HepG2 (cell line): ENCODE measurements around the gene MPV17L2. TPM values are rescaled to one million over a fixed set of nuclear protein-coding genes. Genes with fewer than 3 reads are reported as not detected.

Experiments
- ASH2L ChIP-seq: fragments of 300-600, 200-600 bp; sonication (generic); IDR thresholded peaks from 2 replicates; pipeline ENCODE4 v1.7.0; 2017; ENCODE audit warnings: low read depth, mild to moderate bottlenecking, moderate library complexity, mixed read lengths, low read length; ENCODE audit not compliant: insufficient read length
- CAMTA2 ChIP-seq: sonication (generic); formaldehyde crosslinking; IDR thresholded peaks from 2 replicates; pipeline ENCODE4 v1.4.0; 2020; ENCODE audit warnings: mild to moderate bottlenecking, missing genetic modification reagents, borderline replicate concordance
- GLI4 ChIP-seq: sonication (generic); formaldehyde crosslinking; IDR thresholded peaks from 2 replicates; pipeline ENCODE4 v1.5.1; 2020; ENCODE audit warnings: missing genetic modification reagents, mild to moderate bottlenecking, moderate library complexity, borderline replicate concordance
- KAT7 ChIP-seq: IDR thresholded peaks from 2 replicates; pipeline ENCODE4 v1.6.1; 2018; ENCODE audit warnings: borderline replicate concordance, missing compliant biosample characterization
- SSRP1 ChIP-seq: IDR thresholded peaks from 2 replicates; pipeline ENCODE4 v1.6.1; 2016; ENCODE audit warnings: control low read depth
- ZNF615 ChIP-seq: sonication (generic); formaldehyde crosslinking; IDR thresholded peaks from 2 replicates; pipeline ENCODE4 v1.5.0; 2020; ENCODE audit warnings: mild to moderate bottlenecking, missing genetic modification reagents, borderline replicate concordance
- polyA plus RNA-seq, 8 experiments: library from polyadenylated mRNA; depleted of rRNA in 3 of 8; stranded (reverse) in 7 of 8; unstranded in 1 of 8; fragments of >200 nt; fragmentation: Illumina TruSeq in 4 of 8; extraction: Trizol in 4 of 8; gene quantifications; 2 replicates each; pipeline versions ENCODE4 v1.2.1 to v1.2.3, GENCODE V29; 2011 to 2016; ENCODE audit warnings: low read depth in 4 of 8, missing spikeins in 1 of 8, mixed read lengths in 1 of 8; ENCODE audit not compliant: insufficient read depth in 1 of 8
- total RNA-seq, 5 experiments: library from RNA; depleted of rRNA; stranded (reverse); fragments of >200 nt; fragmentation: Illumina TruSeq; extraction: Trizol; gene quantifications; 2 replicates each; pipeline ENCODE4 v1.2.3, GENCODE V29; 2016; ENCODE audit warnings: low read depth in 1 of 5
- TF ChIP-seq, protein P1 (sequence below): sonication (generic); formaldehyde crosslinking; IDR thresholded peaks from 2 replicates; pipeline ENCODE4 v1.5.0; 2020; ENCODE audit warnings: missing genetic modification reagents
- TF ChIP-seq, protein P2 (sequence below): sonication (generic); formaldehyde crosslinking; IDR thresholded peaks from 2 replicates; pipeline ENCODE4 v1.4.0; 2020; ENCODE audit warnings: mild to moderate bottlenecking, missing genetic modification reagents, borderline replicate concordance
- TF ChIP-seq, protein P3 (sequence below): sonication (generic); formaldehyde crosslinking; IDR thresholded peaks from 2 replicates; pipeline ENCODE4 v1.4.0; 2020; ENCODE audit warnings: missing genetic modification reagents
- TF ChIP-seq, protein P4 (sequence below): IDR thresholded peaks from 2 replicates; pipeline ENCODE4 v1.6.1; 2016; ENCODE audit warnings: low read depth

Gene MPV17L2
- total and polyA plus RNA-seq, 2 of the 13 experiments (the other 11 are each of a cell fraction or from before 2014, with no cell fraction given), result 13.6 to 16.7 TPM

DNA sequence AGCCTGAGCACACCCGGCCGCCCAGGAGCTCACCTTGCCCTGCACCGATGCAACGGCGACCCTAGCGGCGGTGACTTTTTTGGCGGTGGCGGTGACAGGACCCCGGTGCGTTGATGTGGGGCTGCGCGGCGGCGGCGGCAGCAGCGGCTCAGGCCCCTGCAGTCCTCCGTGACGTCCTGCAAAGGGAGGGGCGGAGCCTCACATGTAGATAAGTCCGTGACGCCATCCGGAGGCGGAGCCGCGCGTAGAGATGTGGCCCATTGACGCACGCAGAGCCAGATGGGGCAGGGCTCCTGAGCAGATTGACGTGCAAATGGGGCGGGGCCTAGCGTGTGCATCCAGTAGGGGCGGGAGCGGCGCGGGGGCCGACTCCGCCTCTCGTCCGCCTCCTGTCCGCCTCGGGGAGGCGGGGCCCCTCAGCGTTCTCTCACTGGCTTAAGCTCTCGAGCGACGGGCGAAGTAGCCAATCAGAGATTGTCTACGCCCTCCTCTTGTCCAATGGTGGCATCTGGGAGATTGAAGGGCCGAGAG lies 10.9 kb downstream of the MPV17L2 start, which contains the start of gene RAB3A (continued):
- TF ChIP-seq, protein P1, sequence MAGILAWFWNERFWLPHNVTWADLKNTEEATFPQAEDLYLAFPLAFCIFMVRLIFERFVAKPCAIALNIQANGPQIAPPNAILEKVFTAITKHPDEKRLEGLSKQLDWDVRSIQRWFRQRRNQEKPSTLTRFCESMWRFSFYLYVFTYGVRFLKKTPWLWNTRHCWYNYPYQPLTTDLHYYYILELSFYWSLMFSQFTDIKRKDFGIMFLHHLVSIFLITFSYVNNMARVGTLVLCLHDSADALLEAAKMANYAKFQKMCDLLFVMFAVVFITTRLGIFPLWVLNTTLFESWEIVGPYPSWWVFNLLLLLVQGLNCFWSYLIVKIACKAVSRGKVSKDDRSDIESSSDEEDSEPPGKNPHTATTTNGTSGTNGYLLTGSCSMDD (CRISPR knock-in tag), result no peak
- peak; percentile 69; the same call in 1 of the 2 replicates for TF ChIP-seq CAMTA2 (CRISPR knock-in tag)
- TF ChIP-seq KAT7 (CRISPR knock-in tag), result no peak
- TF ChIP-seq, protein P2, sequence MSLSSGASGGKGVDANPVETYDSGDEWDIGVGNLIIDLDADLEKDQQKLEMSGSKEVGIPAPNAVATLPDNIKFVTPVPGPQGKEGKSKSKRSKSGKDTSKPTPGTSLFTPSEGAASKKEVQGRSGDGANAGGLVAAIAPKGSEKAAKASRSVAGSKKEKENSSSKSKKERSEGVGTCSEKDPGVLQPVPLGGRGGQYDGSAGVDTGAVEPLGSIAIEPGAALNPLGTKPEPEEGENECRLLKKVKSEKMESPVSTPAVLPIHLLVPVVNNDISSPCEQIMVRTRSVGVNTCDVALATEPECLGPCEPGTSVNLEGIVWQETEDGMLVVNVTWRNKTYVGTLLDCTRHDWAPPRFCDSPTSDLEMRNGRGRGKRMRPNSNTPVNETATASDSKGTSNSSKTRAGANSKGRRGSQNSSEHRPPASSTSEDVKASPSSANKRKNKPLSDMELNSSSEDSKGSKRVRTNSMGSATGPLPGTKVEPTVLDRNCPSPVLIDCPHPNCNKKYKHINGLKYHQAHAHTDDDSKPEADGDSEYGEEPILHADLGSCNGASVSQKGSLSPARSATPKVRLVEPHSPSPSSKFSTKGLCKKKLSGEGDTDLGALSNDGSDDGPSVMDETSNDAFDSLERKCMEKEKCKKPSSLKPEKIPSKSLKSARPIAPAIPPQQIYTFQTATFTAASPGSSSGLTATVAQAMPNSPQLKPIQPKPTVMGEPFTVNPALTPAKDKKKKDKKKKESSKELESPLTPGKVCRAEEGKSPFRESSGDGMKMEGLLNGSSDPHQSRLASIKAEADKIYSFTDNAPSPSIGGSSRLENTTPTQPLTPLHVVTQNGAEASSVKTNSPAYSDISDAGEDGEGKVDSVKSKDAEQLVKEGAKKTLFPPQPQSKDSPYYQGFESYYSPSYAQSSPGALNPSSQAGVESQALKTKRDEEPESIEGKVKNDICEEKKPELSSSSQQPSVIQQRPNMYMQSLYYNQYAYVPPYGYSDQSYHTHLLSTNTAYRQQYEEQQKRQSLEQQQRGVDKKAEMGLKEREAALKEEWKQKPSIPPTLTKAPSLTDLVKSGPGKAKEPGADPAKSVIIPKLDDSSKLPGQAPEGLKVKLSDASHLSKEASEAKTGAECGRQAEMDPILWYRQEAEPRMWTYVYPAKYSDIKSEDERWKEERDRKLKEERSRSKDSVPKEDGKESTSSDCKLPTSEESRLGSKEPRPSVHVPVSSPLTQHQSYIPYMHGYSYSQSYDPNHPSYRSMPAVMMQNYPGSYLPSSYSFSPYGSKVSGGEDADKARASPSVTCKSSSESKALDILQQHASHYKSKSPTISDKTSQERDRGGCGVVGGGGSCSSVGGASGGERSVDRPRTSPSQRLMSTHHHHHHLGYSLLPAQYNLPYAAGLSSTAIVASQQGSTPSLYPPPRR (CRISPR knock-in tag), result no peak
- no peak for TF ChIP-seq SSRP1 (CRISPR knock-in tag)
- TF ChIP-seq, protein P3, sequence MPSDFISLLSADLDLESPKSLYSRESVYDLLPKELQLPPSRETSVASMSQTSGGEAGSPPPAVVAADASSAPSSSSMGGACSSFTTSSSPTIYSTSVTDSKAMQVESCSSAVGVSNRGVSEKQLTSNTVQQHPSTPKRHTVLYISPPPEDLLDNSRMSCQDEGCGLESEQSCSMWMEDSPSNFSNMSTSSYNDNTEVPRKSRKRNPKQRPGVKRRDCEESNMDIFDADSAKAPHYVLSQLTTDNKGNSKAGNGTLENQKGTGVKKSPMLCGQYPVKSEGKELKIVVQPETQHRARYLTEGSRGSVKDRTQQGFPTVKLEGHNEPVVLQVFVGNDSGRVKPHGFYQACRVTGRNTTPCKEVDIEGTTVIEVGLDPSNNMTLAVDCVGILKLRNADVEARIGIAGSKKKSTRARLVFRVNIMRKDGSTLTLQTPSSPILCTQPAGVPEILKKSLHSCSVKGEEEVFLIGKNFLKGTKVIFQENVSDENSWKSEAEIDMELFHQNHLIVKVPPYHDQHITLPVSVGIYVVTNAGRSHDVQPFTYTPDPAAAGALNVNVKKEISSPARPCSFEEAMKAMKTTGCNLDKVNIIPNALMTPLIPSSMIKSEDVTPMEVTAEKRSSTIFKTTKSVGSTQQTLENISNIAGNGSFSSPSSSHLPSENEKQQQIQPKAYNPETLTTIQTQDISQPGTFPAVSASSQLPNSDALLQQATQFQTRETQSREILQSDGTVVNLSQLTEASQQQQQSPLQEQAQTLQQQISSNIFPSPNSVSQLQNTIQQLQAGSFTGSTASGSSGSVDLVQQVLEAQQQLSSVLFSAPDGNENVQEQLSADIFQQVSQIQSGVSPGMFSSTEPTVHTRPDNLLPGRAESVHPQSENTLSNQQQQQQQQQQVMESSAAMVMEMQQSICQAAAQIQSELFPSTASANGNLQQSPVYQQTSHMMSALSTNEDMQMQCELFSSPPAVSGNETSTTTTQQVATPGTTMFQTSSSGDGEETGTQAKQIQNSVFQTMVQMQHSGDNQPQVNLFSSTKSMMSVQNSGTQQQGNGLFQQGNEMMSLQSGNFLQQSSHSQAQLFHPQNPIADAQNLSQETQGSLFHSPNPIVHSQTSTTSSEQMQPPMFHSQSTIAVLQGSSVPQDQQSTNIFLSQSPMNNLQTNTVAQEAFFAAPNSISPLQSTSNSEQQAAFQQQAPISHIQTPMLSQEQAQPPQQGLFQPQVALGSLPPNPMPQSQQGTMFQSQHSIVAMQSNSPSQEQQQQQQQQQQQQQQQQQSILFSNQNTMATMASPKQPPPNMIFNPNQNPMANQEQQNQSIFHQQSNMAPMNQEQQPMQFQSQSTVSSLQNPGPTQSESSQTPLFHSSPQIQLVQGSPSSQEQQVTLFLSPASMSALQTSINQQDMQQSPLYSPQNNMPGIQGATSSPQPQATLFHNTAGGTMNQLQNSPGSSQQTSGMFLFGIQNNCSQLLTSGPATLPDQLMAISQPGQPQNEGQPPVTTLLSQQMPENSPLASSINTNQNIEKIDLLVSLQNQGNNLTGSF, result no peak
- no peak for TF ChIP-seq GLI4 (CRISPR knock-in tag)
- TF ChIP-seq, protein P4, sequence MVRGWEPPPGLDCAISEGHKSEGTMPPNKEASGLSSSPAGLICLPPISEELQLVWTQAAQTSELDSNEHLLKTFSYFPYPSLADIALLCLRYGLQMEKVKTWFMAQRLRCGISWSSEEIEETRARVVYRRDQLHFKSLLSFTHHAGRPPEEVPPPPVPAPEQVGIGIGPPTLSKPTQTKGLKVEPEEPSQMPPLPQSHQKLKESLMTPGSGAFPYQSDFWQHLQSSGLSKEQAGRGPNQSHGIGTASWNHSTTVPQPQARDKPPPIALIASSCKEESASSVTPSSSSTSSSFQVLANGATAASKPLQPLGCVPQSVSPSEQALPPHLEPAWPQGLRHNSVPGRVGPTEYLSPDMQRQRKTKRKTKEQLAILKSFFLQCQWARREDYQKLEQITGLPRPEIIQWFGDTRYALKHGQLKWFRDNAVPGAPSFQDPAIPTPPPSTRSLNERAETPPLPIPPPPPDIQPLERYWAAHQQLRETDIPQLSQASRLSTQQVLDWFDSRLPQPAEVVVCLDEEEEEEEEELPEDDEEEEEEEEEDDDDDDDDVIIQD (CRISPR knock-in tag), result no peak
- peak; percentile 40 for TF ChIP-seq ASH2L
- no peak for TF ChIP-seq ZNF615 (CRISPR knock-in tag)
